Measurements from ENCODE around the gene ATOH8.

The ATOH8 gene

GRCh38 chr2:85705680-85706039 lies 48.1 kb upstream of the ATOH8 start:
- Histone ChIP-seq H3K4me3 (ENCODE audit: low read length) (no peak overlapping the region), H3K4me2 (ENCODE audit: low read length) (no peak overlapping the region), H3K27me3 (ENCODE audit: control insufficient read depth, low read length) (peaks cover 24% of the 10 kb centered on the region)

GRCh38 chr2:85706063-85706462 lies 47.7 kb upstream of the ATOH8 start:
- Histone ChIP-seq H3K79me2 (ENCODE audit: control insufficient read depth, low read length) (no peaks in the 10 kb centered on the region), H4K20me1 (ENCODE audit: control insufficient read depth, insufficient read depth, low read depth, low read length) (no peaks in the 10 kb centered on the region), H3K27ac (ENCODE audit: low read depth, low read length) (no peak overlapping the region), H3K9me2 (replicated peaks; ENCODE audit: control insufficient read depth, low read length) (no peaks in the 10 kb centered on the region), H3F3A (ENCODE audit: control insufficient read depth, insufficient read depth) (no peaks in the 10 kb centered on the region; the same call in 1 of the 2 replicates), H3K4me2 (ENCODE audit: low read length) (no peak overlapping the region), H3K4me3 (ENCODE audit: low read length) (no peak overlapping the region), H3K36me3 (ENCODE audit: control insufficient read depth, low read length) (no peaks in the 10 kb centered on the region), H3K9me3 (ENCODE audit: control insufficient read depth, insufficient read depth, low read length) (no peaks in the 10 kb centered on the region), H3K27me3 (ENCODE audit: control insufficient read depth, low read length) (peaks cover 27% of the 10 kb centered on the region), H3K4me1 (ENCODE audit: control insufficient read depth, low read length) (peaks cover 14% of the 10 kb centered on the region)
- TF ChIP-seq, protein P1, sequence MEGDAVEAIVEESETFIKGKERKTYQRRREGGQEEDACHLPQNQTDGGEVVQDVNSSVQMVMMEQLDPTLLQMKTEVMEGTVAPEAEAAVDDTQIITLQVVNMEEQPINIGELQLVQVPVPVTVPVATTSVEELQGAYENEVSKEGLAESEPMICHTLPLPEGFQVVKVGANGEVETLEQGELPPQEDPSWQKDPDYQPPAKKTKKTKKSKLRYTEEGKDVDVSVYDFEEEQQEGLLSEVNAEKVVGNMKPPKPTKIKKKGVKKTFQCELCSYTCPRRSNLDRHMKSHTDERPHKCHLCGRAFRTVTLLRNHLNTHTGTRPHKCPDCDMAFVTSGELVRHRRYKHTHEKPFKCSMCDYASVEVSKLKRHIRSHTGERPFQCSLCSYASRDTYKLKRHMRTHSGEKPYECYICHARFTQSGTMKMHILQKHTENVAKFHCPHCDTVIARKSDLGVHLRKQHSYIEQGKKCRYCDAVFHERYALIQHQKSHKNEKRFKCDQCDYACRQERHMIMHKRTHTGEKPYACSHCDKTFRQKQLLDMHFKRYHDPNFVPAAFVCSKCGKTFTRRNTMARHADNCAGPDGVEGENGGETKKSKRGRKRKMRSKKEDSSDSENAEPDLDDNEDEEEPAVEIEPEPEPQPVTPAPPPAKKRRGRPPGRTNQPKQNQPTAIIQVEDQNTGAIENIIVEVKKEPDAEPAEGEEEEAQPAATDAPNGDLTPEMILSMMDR (IDR thresholded peaks at IDR 0.05; ENCODE audit: low read depth, low read length, poor library complexity, severe bottlenecking): no peak
- no peak for TF ChIP-seq EZH2phosphoT487 (IDR thresholded peaks at IDR 0.05; ENCODE audit: borderline replicate concordance, low read length)

More at GRCh38 chr2:85705680-85706039, 48.1 kb upstream of the ATOH8 start:
- H3K79me2 ChIP-seq (ENCODE audit: control insufficient read depth, low read length): no peaks in the 10 kb centered on the region
- TF ChIP-seq EZH2phosphoT487 (IDR thresholded peaks at IDR 0.05; ENCODE audit: borderline replicate concordance, low read length): no peak
- TF ChIP-seq, protein P1 (IDR thresholded peaks at IDR 0.05; ENCODE audit: low read depth, low read length, poor library complexity, severe bottlenecking): no peak
- H3K36me3 ChIP-seq (ENCODE audit: control insufficient read depth, low read length): no peaks in the 10 kb centered on the region
- no peak overlapping the region for H3K27ac ChIP-seq (ENCODE audit: low read depth, low read length)
- H3K9me3 ChIP-seq (ENCODE audit: control insufficient read depth, insufficient read depth, low read length): no peaks in the 10 kb centered on the region
- no peaks in the 10 kb centered on the region for H4K20me1 ChIP-seq (ENCODE audit: control insufficient read depth, insufficient read depth, low read depth, low read length)
- peaks cover 14% of the 10 kb centered on the region for H3K4me1 ChIP-seq (ENCODE audit: control insufficient read depth, low read length)
- no peaks in the 10 kb centered on the region; the same call in 1 of the 2 replicates for H3F3A ChIP-seq (ENCODE audit: control insufficient read depth, insufficient read depth)
- no peaks in the 10 kb centered on the region for H3K9me2 ChIP-seq (replicated peaks; ENCODE audit: control insufficient read depth, low read length)

- Histone ChIP-seq H3K4me1 (ENCODE audit: control insufficient read depth, low read length) (peaks cover 14% of the 10 kb centered on the region), H3K9me3 (ENCODE audit: control insufficient read depth, insufficient read depth, low read length) (no peaks in the 10 kb centered on the region), H3F3A (ENCODE audit: control insufficient read depth, insufficient read depth) (no peaks in the 10 kb centered on the region; the same call in 1 of the 2 replicates), H3K27me3 (ENCODE audit: control insufficient read depth, low read length) (peaks cover 27% of the 10 kb centered on the region), H3K27ac (ENCODE audit: low read depth, low read length) (no peak overlapping the region), H4K20me1 (ENCODE audit: control insufficient read depth, insufficient read depth, low read depth, low read length) (no peaks in the 10 kb centered on the region), H3K79me2 (ENCODE audit: control insufficient read depth, low read length) (no peaks in the 10 kb centered on the region), H3K4me2 (ENCODE audit: low read length) (no peak overlapping the region), H3K9me2 (replicated peaks; ENCODE audit: control insufficient read depth, low read length) (no peaks in the 10 kb centered on the region), H3K4me3 (ENCODE audit: low read length) (no peak overlapping the region), H3K36me3 (ENCODE audit: control insufficient read depth, low read length) (no peaks in the 10 kb centered on the region)
- TF ChIP-seq, protein P1 (IDR thresholded peaks at IDR 0.05; ENCODE audit: low read depth, low read length, poor library complexity, severe bottlenecking): no peak
- TF ChIP-seq EZH2phosphoT487 (IDR thresholded peaks at IDR 0.05; ENCODE audit: borderline replicate concordance, low read length): no peak
These were observed 47.0 kb upstream of the ATOH8 start for GRCh38 chr2:85706599-85707296.

All from DOHH2 (cell line).